ENCODE results near the gene COMP. TPM values are rescaled to one million over a fixed set of nuclear protein-coding genes. Genes with fewer than 3 reads are reported as not detected.

Gene COMP
- total RNA-seq, 4 donors from 2014 or later: 5.1 to 9.1 (median 6.9) TPM

DNA sequence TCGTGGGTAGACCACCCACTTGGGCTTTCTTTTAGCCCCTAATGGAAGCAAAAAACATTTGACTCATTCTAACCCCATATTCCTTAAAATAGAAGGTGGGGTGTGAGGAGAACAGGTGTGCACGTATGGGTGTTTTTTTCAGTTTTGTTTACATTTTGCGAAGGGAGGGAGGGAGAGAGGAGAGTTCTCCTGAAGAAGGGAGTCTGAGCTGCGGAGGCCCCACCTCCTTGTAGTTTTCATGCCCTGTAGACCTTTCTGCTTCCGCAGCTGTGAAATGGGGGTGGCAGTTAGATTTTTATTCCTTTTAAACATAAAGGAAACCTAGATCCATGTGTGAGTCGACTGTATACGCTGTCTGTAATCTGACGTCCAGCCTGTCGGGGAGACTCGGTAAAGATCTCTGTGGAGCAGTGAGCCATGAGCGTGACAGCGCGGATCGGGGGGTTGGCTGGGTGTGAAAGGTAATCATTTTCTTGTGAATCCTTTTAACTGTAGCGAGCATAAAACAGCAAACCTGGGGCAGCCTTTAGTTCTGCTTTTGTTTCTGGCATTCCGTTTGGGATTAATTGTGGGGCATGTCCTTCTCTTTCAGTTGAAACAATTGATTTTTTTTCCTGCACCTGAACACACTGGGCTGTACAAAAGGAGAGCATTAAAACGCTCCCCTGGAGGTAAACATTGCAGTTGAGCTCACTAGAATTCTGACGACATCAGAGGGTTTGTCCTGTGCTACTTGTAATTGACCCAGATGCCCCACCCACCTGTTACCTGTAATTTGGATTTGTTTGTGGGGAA, 42.9 kb upstream of the COMP start:
- 15% methylated on average over 18 of the region's 18 CpGs for WGBS
- Histone ChIP-seq H3K4me1 (peaks cover 51% of the 10 kb centered on the region), H3K9me3 (no peaks in the 10 kb centered on the region), H3K27ac (peak overlapping the region; percentile 33), H3K27me3 (no peaks in the 10 kb centered on the region), H3K36me3 (no peaks in the 10 kb centered on the region), H3K4me3 (peak overlapping the region; percentile 97)
- no peak for DNase-seq (ENCODE audit: low spot score in 2 of 2)
- TF ChIP-seq POLR2A (IDR thresholded peaks at IDR 0.05) (no peak), POLR2AphosphoS5 (IDR thresholded peaks at IDR 0.05) (no peak), EP300 (IDR thresholded peaks at IDR 0.05) (no peak)
- TF ChIP-seq, protein P1, sequence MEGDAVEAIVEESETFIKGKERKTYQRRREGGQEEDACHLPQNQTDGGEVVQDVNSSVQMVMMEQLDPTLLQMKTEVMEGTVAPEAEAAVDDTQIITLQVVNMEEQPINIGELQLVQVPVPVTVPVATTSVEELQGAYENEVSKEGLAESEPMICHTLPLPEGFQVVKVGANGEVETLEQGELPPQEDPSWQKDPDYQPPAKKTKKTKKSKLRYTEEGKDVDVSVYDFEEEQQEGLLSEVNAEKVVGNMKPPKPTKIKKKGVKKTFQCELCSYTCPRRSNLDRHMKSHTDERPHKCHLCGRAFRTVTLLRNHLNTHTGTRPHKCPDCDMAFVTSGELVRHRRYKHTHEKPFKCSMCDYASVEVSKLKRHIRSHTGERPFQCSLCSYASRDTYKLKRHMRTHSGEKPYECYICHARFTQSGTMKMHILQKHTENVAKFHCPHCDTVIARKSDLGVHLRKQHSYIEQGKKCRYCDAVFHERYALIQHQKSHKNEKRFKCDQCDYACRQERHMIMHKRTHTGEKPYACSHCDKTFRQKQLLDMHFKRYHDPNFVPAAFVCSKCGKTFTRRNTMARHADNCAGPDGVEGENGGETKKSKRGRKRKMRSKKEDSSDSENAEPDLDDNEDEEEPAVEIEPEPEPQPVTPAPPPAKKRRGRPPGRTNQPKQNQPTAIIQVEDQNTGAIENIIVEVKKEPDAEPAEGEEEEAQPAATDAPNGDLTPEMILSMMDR (IDR thresholded peaks at IDR 0.05): no peak

DNA sequence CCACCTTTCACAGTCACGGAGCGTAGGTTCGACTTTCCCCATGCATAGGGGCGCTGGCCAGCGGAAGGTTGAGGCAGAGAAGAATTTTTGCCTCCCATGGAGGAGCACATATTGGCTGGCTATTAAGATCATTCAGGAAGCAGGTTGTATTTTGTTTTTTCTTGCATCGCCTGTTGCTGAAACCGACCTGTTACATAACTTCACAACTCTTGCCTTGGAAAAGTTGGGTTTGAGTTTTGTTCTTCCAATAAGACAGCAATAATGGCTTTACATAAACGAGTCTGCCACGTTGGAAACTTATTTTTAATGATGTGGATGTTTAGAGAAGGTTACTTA, 42.0 kb upstream of the COMP start:
- H3K9me3 ChIP-seq: no peaks in the 10 kb centered on the region
- peaks cover 43% of the 10 kb centered on the region for H3K4me1 ChIP-seq
- H3K36me3 ChIP-seq: no peaks in the 10 kb centered on the region
- 2% methylated on average over 4 of the region's 9 CpGs for WGBS
- no peaks in the 10 kb centered on the region for H3K27me3 ChIP-seq
- DNase-seq (ENCODE audit: low spot score in 2 of 2): no peak
- TF ChIP-seq POLR2AphosphoS5 (IDR thresholded peaks at IDR 0.05): no peak
- TF ChIP-seq, protein P1 (IDR thresholded peaks at IDR 0.05): no peak
- no peak for TF ChIP-seq EP300 (IDR thresholded peaks at IDR 0.05)
- no peak for TF ChIP-seq POLR2A (IDR thresholded peaks at IDR 0.05)
- H3K4me3 ChIP-seq: peak overlapping the region; percentile 97
- peak overlapping the region; percentile 92 for H3K27ac ChIP-seq

DNA sequence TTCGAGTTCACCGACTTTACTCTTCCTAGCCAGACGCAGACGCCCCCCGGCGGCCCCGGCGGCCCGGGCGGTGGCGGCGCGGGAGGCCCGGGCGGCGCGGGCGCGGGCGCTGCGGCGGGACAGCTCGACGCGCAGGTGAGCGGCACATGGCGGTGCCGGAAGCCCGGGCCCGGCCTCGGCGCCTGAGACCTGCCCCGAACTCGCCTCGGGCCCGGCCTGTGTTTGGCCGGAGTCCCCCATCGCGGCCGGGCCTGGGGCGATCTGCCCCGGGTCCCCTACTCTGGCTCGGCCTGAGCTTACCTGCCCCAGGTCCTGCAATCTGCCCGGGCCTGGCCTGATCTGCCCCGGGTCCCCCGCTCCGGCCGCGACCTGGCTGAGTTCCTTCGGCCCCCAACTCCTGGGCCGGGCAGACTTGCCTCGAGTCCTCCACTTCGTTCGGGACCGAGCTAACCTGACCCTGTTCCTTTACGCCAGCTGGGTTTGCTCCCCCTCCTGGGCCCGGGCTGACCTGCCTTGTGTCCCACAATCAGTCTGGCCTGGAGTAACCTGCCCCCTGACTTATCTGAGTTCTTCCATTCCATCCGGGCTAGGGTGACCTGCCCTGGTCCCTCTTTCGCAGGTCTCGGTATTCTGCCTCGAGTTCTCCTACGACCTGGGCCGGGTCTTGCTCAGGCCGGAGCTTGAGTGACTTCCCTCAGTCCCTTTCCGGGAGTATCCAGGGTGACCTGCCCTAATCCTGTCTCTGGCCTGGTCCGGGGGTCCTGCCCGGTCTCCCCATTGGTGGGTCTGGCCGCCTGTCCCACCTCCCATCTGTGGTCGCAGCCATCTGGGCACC, 41.4 kb upstream of the COMP start:
- H3K4me1 ChIP-seq: peaks cover 40% of the 10 kb centered on the region
- H3K4me3 ChIP-seq: peak overlapping the region; percentile 97
- peak overlapping the region; percentile 92 for H3K27ac ChIP-seq
- TF ChIP-seq EP300 (IDR thresholded peaks at IDR 0.05): no peak
- no peaks in the 10 kb centered on the region for H3K27me3 ChIP-seq
- H3K36me3 ChIP-seq: no peaks in the 10 kb centered on the region
- 1% methylated on average over 10 of the region's 69 CpGs for WGBS
- no peaks in the 10 kb centered on the region for H3K9me3 ChIP-seq
- DNase-seq (ENCODE audit: low spot score in 2 of 2): no peak

DNA sequence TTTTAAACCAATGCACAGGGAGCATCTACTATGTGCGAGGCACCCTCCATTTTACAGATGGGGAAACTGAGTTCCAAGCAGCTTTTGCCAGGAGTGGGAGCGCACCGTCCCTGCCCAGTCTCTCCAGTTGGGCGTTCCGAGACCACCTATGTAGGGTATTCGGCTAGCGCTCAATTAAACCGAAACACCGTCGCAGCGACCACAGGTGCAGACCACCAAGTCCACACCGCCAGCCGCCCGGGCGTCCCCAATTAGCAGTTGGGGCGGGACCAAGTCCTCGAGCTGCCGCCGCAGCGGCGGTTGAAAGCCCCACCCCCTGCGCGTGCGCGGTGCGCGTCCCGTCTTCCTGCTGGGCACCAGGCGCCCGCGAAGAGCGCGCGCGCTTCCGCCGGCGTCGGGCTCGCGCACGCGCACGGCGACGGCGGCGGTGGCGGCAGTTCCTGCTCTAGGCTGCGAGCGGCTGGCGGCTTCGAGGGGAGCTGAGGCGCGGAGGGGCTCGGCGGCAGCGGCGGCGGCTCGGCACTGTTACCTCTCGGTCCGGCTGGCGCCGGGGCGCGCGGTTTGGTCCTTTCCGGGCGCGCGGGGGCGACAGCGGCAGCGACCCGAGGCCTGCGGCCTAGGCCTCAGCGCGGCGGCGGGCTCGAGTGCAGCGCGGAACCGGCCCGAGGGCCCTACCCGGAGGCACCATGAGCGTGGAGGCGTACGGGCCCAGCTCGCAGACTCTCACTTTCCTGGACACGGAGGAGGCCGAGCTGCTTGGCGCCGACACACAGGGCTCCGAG, 40.6 kb upstream of the COMP start, which contains the start of gene UPF1:
TSS of gene UPF1 (plus strand) at position 436 of the 782 bp plus-strand sequence. CDS start at position 687, 251 bp downstream.
- Histone ChIP-seq H3K4me3 (peak within 1 kb of the TSS; percentile 97), H3K4me1 (peaks cover 38% of the 10 kb centered on the region), H3K36me3 (no peaks in the 10 kb centered on the region), H3K27ac (peak within 1 kb of the TSS; percentile 92), H3K9me3 (no peaks in the 10 kb centered on the region), H3K27me3 (no peaks in the 10 kb centered on the region)
- peak; percentile 93 to 95 for DNase-seq (ENCODE audit: low spot score in 2 of 2)
- TF ChIP-seq, protein P1 (IDR thresholded peaks at IDR 0.05): no peak
- TF ChIP-seq POLR2A (IDR thresholded peaks at IDR 0.05): peak in 1 of 2 donors; percentile 89
- 8% methylated on average over 4 of the region's 96 CpGs for WGBS

DNA sequence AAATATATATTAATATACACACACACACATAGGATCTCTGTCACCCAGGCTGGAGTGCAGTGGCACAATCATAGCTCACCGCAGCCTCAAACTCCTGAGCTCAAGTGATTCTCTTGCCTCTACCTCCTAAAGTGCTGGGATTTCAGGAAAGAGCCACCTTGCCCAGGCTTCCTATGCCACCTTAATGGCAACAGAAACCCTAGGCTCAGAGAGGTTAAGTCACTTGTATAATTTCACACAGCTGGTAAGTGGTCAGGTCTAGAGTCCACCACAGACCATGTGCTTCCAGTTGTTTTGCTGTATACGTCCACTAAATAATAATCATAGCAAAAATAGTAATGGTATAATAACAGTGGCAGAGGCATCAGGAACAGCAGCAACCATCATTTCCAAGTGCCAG, 39.4 kb upstream of the COMP start:
- no peak for TF ChIP-seq POLR2AphosphoS5 (IDR thresholded peaks at IDR 0.05)
- TF ChIP-seq POLR2A (IDR thresholded peaks at IDR 0.05): no peak
- no peak for TF ChIP-seq EP300 (IDR thresholded peaks at IDR 0.05)
- 92% methylated on average over 2 of the region's 2 CpGs for WGBS
- no peak for DNase-seq (ENCODE audit: low spot score in 2 of 2)
- Histone ChIP-seq H3K9me3 (no peaks in the 10 kb centered on the region), H3K27me3 (no peaks in the 10 kb centered on the region), H3K4me1 (peaks cover 28% of the 10 kb centered on the region), H3K36me3 (no peaks in the 10 kb centered on the region), H3K4me3 (no peak overlapping the region), H3K27ac (no peak overlapping the region)

Measured in suprapubic skin (tissue), 4 donors.